Hepatocyte (in vitro differentiated cells): ENCODE results near the gene HCST. TPM values are rescaled to one million over a fixed set of nuclear protein-coding genes. Genes with fewer than 3 reads are reported as not detected.

ENCODE experiments used
- DNase-seq: peaks from one replicate; pipeline ENCODE4 v3.0.0-alpha.2; 2016; ENCODE audit warnings: low spot score
- H2AFZ ChIP-seq: fragments of 200-600 bp; sonication (generic); 2 replicates; pipeline ENCODE4 v1.6.0; 2016; ENCODE audit warnings: antibody characterized with exemption, mild to moderate bottlenecking
- H3K27ac ChIP-seq: fragments of 200-600 bp; sonication (generic); 2 replicates; pipeline ENCODE4 v1.5.1; 2016; ENCODE audit warnings: mild to moderate bottlenecking
- H3K27me3 ChIP-seq: fragments of 200-600 bp; sonication (generic); 2 replicates; pipeline ENCODE4 v1.6.1; 2016
- H3K36me3 ChIP-seq: fragments of 200-600 bp; sonication (generic); replicated peaks from 2 replicates; pipeline ENCODE4 v1.5.1; 2016; ENCODE audit warnings: low read depth; ENCODE audit not compliant: insufficient read depth
- H3K4me1 ChIP-seq: fragments of 200-600 bp; sonication (generic); 2 replicates; pipeline ENCODE4 v1.5.1; 2016; ENCODE audit warnings: mild to moderate bottlenecking, moderate library complexity; ENCODE audit not compliant: insufficient read depth
- H3K4me2 ChIP-seq: fragments of 200-600 bp; sonication (generic); 2 replicates; pipeline ENCODE4 v1.6.0; 2016
- H3K4me3 ChIP-seq: fragments of 200-600 bp; sonication (generic); 2 replicates; pipeline ENCODE4 v1.5.1; 2016; ENCODE audit warnings: mild to moderate bottlenecking
- H3K79me2 ChIP-seq: fragments of 200-600 bp; sonication (generic); 2 replicates; pipeline ENCODE4 v1.6.0; 2017; ENCODE audit warnings: mild to moderate bottlenecking
- H3K9me2 ChIP-seq: fragments of 200-600 bp; sonication (generic); replicated peaks from 2 replicates; pipeline ENCODE4 v1.6.0; 2017; ENCODE audit warnings: mild to moderate bottlenecking; ENCODE audit not compliant: insufficient read depth
- H3K9me3 ChIP-seq: fragments of 200-600 bp; sonication (generic); 2 replicates; pipeline ENCODE4 v1.5.1; 2016; ENCODE audit warnings: low read depth, mild to moderate bottlenecking
- H4K20me1 ChIP-seq: fragments of 200-600 bp; sonication (generic); 2 replicates; pipeline ENCODE4 v1.6.0; 2016; ENCODE audit warnings: mild to moderate bottlenecking; ENCODE audit not compliant: insufficient read depth, poor library complexity, severe bottlenecking
- EZH2 ChIP-seq: fragments of 200-600 bp; sonication (generic); IDR thresholded peaks from 2 replicates; pipeline ENCODE4 v1.6.1; 2016; ENCODE audit warnings: antibody characterized with exemption, mild to moderate bottlenecking, borderline replicate concordance
- EZH2phosphoT487 ChIP-seq: fragments of 200-600 bp; sonication (generic); IDR thresholded peaks from one replicate; pipeline ENCODE4 v1.6.1; 2018; ENCODE audit warnings: antibody characterized with exemption, mild to moderate bottlenecking, low read depth, moderate library complexity; ENCODE audit not compliant: unreplicated experiment, severe bottlenecking
- WGBS: methylation state at CpG from one replicate; pipeline ENCODE4 v1.1.6; 2016; ENCODE audit warnings: low lambda C conversion rate; ENCODE audit errors: missing lambda C conversion rate; 5-methylcytosine and 5-hydroxymethylcytosine counted together
- polyA plus RNA-seq: library from polyadenylated mRNA; unstranded; fragments of >200 nt; fragmentation: Nextera tagmentation; extraction: Ambion mirVana; gene quantifications from 2 replicates; pipeline ENCODE4 v1.2.1, GENCODE V29; 2016
- total RNA-seq: library from RNA; depleted of rRNA; stranded (reverse); fragments of >200 nt; gene quantifications from 2 replicates; pipeline ENCODE4 v1.2.3, GENCODE V29; 2014
- TF ChIP-seq, protein P1 (sequence below): fragments of 200-600 bp; sonication (generic); IDR thresholded peaks from 2 replicates; pipeline ENCODE4 v1.5.1; 2016; ENCODE audit warnings: antibody characterized with exemption, mild to moderate bottlenecking; ENCODE audit not compliant: poor library complexity

The HCST gene
- total and polyA plus RNA-seq, 2 experiments from 2014 or later = 0.97 to 4.8 TPM

- no peaks in the 10 kb centered on the region for H3K9me3 ChIP-seq
- H2AFZ ChIP-seq = no peak overlapping the region
- no peaks in the 10 kb centered on the region for H3K36me3 ChIP-seq
- 82% methylated on average over 7 of the region's 7 CpGs for WGBS
- DNase-seq = no peak
- H3K79me2 ChIP-seq = no peaks in the 10 kb centered on the region
- H3K27me3 ChIP-seq = no peaks in the 10 kb centered on the region
- no peak overlapping the region for H3K4me2 ChIP-seq
- no peaks in the 10 kb centered on the region for H4K20me1 ChIP-seq
- H3K4me3 ChIP-seq = no peak overlapping the region
- TF ChIP-seq, protein P1, sequence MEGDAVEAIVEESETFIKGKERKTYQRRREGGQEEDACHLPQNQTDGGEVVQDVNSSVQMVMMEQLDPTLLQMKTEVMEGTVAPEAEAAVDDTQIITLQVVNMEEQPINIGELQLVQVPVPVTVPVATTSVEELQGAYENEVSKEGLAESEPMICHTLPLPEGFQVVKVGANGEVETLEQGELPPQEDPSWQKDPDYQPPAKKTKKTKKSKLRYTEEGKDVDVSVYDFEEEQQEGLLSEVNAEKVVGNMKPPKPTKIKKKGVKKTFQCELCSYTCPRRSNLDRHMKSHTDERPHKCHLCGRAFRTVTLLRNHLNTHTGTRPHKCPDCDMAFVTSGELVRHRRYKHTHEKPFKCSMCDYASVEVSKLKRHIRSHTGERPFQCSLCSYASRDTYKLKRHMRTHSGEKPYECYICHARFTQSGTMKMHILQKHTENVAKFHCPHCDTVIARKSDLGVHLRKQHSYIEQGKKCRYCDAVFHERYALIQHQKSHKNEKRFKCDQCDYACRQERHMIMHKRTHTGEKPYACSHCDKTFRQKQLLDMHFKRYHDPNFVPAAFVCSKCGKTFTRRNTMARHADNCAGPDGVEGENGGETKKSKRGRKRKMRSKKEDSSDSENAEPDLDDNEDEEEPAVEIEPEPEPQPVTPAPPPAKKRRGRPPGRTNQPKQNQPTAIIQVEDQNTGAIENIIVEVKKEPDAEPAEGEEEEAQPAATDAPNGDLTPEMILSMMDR = no peak
- TF ChIP-seq EZH2phosphoT487 = no peak
- no peak for TF ChIP-seq EZH2
- no peak overlapping the region for H3K27ac ChIP-seq
- H3K4me1 ChIP-seq = no peaks in the 10 kb centered on the region
- H3K9me2 ChIP-seq = no peaks in the 10 kb centered on the region
Observed at GRCh38 chr19:35913589-35913988, 11.3 kb downstream of the HCST start.

DNA sequence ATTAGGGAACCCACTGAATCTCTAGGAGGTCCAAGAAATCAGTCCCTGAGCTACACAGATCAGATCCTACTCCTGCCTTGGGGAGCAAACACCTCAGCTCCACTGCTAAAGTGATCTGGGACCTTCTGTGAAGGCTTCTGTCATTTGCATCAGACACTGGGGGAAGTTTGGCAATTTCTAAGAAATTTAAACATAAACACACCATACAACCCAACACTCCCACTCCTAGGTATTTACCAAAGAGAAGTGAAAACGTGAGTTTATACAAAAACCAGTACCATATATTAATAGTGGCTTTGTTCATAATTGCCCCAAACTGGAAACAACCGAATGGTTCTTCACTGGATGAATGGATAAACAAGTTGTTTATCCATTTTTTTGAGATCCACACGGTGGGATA is 13.1 kb downstream of the HCST start:
- Histone ChIP-seq H3K4me3 (no peak overlapping the region), H3K36me3 (no peaks in the 10 kb centered on the region), H3K9me2 (no peaks in the 10 kb centered on the region), H3K4me1 (no peaks in the 10 kb centered on the region), H3K79me2 (no peaks in the 10 kb centered on the region), H3K4me2 (no peak overlapping the region), H3K27me3 (no peaks in the 10 kb centered on the region), H2AFZ (no peak overlapping the region), H3K9me3 (no peaks in the 10 kb centered on the region), H4K20me1 (no peaks in the 10 kb centered on the region), H3K27ac (no peak overlapping the region)
- DNase-seq = no peak
- WGBS = 65% methylated on average over 3 of the region's 3 CpGs
- no peak for TF ChIP-seq EZH2phosphoT487
- TF ChIP-seq, protein P1 = no peak

DNA sequence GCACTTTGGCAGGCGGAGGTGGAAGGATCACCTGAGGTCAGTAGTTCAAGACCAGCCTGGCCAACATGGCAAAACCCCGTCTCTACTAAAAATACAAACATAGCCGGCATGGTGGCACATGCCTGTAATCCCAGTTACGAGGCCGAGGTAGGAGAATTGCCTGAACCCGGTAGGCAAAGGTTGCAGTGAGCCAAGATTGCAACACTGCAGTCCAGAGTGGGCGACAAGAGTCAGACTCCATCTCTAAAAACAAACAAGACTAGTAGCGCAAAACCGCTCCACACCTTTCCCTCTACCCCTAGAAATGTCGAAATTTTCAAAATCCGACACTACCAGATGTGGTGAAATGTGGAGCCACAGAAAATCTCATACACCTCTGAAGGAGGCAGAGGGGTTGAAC is 17.0 kb downstream of the HCST start:
- Histone ChIP-seq H2AFZ (no peak overlapping the region), H3K27ac (no peak overlapping the region), H3K9me3 (no peaks in the 10 kb centered on the region), H3K79me2 (no peaks in the 10 kb centered on the region), H3K4me1 (no peaks in the 10 kb centered on the region), H3K27me3 (no peaks in the 10 kb centered on the region), H3K9me2 (no peaks in the 10 kb centered on the region), H3K4me2 (no peak overlapping the region), H3K4me3 (no peak overlapping the region), H3K36me3 (no peaks in the 10 kb centered on the region), H4K20me1 (no peaks in the 10 kb centered on the region)
- TF ChIP-seq, protein P1 = no peak
- TF ChIP-seq EZH2 (no peak), EZH2phosphoT487 (no peak)
- no peak for DNase-seq
- 87% methylated on average over 11 of the region's 11 CpGs for WGBS

- WGBS = 92% methylated on average over 6 of the region's 6 CpGs
- H3K27ac ChIP-seq = no peak overlapping the region
- H3K27me3 ChIP-seq = no peaks in the 10 kb centered on the region
- no peaks in the 10 kb centered on the region for H3K9me2 ChIP-seq
- no peak overlapping the region for H2AFZ ChIP-seq
- no peak overlapping the region for H3K4me3 ChIP-seq
- TF ChIP-seq, protein P1 = no peak
- TF ChIP-seq EZH2phosphoT487 (no peak), EZH2 (no peak)
- H3K4me1 ChIP-seq = no peaks in the 10 kb centered on the region
- no peak for DNase-seq
- H3K4me2 ChIP-seq = no peak overlapping the region
- no peaks in the 10 kb centered on the region for H3K79me2 ChIP-seq
- H3K36me3 ChIP-seq = no peaks in the 10 kb centered on the region
- H3K9me3 ChIP-seq = no peaks in the 10 kb centered on the region
- no peaks in the 10 kb centered on the region for H4K20me1 ChIP-seq
Observed at GRCh38 chr19:35921012-35921411, 18.7 kb downstream of the HCST start.
